GM13977 (cell line): ENCODE data around the gene RPS6KA4.
"Not testable (repeated sequence)": the region's sequence is repeated elsewhere in the genome, so short reads cannot be mapped to it uniquely, and the experiment has no call there.

Experiments used
- DNase-seq: peaks from one replicate; pipeline ENCODE4 v3.0.0; 2012; ENCODE audit warnings: low spot score
- in situ Hi-C: fragments of 300-500 bp; cut with MboI; formaldehyde crosslinking; loops from one replicate; pipeline ENCODE4 v1.12.0; 2022; ENCODE audit warnings: low sequenced_read_pairs, low pct_unique_long_range_greater_than_20kb, mixed read lengths, inconsistent platforms; ENCODE audit not compliant: unreplicated experiment
- TF ChIP-seq, protein P1 (sequence below): IDR thresholded peaks from 2 replicates; pipeline ENCODE4 v1.5.1; 2012; ENCODE audit warnings: mild to moderate bottlenecking, control low read depth; ENCODE audit not compliant: insufficient read depth; ENCODE audit errors: extremely low read depth, missing control alignments

RPS6KA4 gene

DNA sequence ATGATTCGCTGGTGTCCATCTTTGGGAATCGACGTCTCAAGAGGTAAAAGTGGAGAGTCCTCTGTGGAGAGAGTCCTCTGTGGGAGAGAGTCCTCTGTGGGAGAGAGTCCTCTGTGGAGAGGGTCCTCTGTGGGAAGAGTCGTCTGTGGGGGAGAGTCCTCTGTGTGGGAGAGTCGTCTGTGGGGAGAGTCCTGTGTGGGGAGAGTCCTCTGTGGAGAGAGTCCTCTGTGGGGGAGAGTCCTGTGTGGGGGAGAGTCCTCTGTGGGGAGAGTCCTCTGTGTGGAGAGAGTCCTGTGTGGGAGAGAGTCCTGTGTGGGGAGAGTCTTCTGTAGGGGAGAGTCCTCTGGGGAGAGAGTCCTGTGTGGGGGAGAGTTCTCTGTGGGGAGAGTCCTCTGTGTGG lies 37.9 kb upstream of the RPS6KA4 start:
- in situ Hi-C loops = no loop called here
- TF ChIP-seq, protein P1, sequence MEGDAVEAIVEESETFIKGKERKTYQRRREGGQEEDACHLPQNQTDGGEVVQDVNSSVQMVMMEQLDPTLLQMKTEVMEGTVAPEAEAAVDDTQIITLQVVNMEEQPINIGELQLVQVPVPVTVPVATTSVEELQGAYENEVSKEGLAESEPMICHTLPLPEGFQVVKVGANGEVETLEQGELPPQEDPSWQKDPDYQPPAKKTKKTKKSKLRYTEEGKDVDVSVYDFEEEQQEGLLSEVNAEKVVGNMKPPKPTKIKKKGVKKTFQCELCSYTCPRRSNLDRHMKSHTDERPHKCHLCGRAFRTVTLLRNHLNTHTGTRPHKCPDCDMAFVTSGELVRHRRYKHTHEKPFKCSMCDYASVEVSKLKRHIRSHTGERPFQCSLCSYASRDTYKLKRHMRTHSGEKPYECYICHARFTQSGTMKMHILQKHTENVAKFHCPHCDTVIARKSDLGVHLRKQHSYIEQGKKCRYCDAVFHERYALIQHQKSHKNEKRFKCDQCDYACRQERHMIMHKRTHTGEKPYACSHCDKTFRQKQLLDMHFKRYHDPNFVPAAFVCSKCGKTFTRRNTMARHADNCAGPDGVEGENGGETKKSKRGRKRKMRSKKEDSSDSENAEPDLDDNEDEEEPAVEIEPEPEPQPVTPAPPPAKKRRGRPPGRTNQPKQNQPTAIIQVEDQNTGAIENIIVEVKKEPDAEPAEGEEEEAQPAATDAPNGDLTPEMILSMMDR = no peak
- DNase-seq = no peak

DNA sequence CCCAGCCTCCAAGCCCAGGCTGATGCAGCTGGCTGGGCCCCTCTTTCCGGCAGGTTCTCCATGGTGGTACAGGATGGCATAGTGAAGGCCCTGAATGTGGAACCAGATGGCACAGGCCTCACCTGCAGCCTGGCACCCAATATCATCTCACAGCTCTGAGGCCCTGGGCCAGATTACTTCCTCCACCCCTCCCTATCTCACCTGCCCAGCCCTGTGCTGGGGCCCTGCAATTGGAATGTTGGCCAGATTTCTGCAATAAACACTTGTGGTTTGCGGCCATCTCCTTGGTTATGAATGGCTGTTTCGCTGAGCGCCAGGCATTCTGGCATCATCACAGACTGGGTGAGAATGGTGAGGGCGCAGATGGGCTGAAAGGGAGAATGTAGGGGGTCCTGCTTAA lies 37.4 kb upstream of the RPS6KA4 start:
- TF ChIP-seq, protein P1 = no peak
- in situ Hi-C loops = no loop called here
- no peak for DNase-seq

DNA sequence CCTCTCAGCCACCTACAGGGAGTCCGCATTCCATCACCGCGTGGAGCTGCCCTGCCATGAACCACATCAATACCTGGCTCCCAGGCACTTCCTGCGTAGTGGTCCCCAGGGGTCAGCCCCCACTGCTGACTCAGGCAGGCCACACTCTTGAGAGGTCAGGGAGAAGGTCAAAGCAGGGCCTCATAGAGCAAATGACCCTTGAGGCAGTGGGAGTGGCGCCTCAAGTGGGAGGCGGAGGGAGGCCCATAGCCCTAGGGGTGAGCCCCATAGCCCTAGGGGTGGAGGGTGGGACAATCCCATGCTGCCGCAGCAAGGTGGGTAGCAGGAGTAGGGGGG lies 36.1 kb upstream of the RPS6KA4 start:
- TF ChIP-seq, protein P1 = no peak
- DNase-seq = no peak
- in situ Hi-C loops = no loop called here

DNA sequence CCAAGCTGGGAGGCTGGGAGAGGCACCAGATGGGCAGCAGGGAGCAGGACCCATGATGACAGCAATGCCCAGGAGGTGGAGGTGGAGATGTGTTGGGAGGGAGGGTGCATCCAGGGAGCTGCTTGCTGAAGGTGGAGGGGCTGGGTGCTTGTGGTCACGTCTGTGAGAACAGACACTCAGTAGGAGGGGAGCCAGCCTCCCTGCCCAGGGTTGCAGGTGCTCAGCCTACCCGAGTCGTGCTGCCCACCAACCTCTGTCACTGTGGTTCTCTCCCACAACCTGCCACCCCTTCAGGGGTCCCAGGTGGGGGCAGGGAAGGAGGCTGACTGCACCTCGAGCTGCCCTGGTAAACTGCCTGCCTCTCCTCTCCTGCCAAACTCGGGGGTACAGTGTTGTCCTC lies 35.6 kb upstream of the RPS6KA4 start:
- DNase-seq = no peak
- in situ Hi-C loops = no loop called here
- TF ChIP-seq, protein P1 = no peak

DNA sequence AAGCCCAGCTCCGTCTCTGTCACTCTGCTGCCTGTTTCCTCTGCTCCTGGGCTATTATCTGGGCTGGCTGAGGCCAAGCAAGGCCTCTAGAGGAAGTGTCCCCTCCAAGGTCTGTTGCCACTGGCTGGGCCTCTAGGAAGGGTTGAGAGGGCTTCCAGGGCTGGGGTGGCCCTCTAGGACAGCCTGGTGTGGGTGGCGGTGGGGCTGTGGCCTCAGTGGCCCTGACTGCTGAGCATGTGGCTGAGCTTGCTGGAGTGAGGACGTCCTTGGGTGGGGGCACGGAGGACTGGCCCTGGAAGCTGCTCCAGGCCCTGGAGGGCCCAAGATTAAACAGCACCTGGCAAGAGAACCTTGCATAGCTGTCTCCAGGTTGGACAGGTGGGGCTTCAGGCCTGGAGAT lies 35.0 kb upstream of the RPS6KA4 start:
- in situ Hi-C loops, DNase-seq: not testable (repeated sequence)

DNA sequence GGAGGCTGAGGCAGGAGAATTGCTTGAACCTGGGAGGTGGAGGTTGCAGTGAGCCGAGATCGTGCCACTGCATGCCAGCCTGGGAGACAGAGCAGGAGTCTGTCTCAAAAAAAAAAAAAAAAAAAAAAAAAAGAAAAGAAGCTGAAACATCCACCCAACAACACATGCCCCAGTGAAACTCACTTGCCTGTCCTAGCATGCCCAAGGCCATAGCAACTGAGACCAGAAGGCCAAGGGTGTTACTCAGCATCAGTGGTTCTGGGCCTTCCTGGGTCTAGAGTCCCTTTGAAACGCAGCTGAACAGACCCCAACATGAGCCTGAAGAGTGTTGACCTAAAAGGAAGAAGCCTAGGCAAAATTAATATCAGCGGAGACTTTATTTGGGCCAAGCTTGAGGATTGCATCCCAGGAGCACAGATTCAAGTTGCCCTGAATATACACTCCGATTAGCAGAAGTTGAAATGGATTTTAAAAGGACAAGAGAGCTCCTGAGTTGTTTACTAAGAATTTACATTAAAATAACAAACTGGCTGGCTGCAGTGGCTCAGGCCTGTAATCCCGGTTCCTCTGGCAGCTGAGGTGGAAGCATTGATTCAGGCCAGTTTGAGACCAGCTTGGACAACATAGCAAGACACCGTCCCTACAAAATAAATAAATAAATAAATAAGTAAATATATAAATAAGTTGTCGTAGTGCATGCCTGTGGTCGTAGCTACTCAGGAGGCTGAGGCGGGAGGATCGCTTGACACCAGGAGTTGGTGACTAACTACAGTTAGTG lies 34.1 kb upstream of the RPS6KA4 start:
- in situ Hi-C loops = no loop called here
- TF ChIP-seq, protein P1 = no peak
- no peak for DNase-seq

DNA sequence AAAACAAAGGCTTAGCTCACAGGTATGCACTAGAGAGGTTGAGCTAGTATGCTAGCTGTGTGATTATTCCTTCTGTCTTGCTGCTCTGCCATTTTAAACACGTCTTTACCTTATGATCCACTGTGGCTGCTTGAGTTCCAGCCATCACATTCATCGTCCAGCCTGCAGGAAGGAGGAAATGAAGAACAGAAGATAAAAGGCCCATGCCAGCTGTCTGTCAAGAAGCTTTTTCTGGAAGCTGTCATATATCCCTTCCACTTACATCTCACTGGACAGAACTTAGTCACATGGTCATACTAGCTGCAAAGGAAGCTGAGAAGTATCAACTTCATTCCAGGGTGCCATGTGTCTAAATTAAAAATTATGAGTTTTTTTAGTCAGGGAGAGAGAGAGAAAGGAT lies 31.6 kb upstream of the RPS6KA4 start:
- DNase-seq = no peak
- TF ChIP-seq, protein P1 = no peak
- in situ Hi-C loops = no loop called here
